Right lobe of liver (tissue), 4 donors: ENCODE data around the gene CACNA2D1.

Experiments
- POLR2A ChIP-seq: fragments of 450-650 bp; IDR thresholded peaks from one replicate; pipeline ENCODE4 v1.6.1; 2017; ENCODE audit warnings: antibody characterized with exemption, mild to moderate bottlenecking
- TF ChIP-seq, protein P1 (sequence below), 4 donors: fragments of 200-600 bp in 3 of 4; fragments of 450-650 bp in 1 of 4; IDR thresholded peaks; one replicate each; pipeline versions ENCODE4 v1.5.1 to v1.8.0; 2016 to 2022; ENCODE audit warnings: antibody characterized with exemption in 4 of 4, mild to moderate bottlenecking in 2 of 4
- donor health status: DM: no; HTN: no; CAD: no.
- donor health status: DM: no; HTN: no; CAD: no.
- donor health status: DM: no; HTN: yes; CAD: no.

- no peak for TF ChIP-seq POLR2A
- TF ChIP-seq, protein P1, sequence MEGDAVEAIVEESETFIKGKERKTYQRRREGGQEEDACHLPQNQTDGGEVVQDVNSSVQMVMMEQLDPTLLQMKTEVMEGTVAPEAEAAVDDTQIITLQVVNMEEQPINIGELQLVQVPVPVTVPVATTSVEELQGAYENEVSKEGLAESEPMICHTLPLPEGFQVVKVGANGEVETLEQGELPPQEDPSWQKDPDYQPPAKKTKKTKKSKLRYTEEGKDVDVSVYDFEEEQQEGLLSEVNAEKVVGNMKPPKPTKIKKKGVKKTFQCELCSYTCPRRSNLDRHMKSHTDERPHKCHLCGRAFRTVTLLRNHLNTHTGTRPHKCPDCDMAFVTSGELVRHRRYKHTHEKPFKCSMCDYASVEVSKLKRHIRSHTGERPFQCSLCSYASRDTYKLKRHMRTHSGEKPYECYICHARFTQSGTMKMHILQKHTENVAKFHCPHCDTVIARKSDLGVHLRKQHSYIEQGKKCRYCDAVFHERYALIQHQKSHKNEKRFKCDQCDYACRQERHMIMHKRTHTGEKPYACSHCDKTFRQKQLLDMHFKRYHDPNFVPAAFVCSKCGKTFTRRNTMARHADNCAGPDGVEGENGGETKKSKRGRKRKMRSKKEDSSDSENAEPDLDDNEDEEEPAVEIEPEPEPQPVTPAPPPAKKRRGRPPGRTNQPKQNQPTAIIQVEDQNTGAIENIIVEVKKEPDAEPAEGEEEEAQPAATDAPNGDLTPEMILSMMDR (IDR thresholded peaks at IDR 0.05) = no peak
Observed at GRCh38 chr7:82364048-82364447, 79.5 kb downstream of the CACNA2D1 start.
